Naive thymus-derived CD8-positive, alpha-beta T cell (primary cell): ENCODE data around the gene LMAN2L. TPM values are rescaled to one million over a fixed set of nuclear protein-coding genes. Genes with fewer than 3 reads are reported as not detected.

ENCODE experiments used
- ATAC-seq, 2 donors: fragments of 150-1000 bp; cut with Tn5 transposase in 1 of 2; sonication (Bioruptor Pico), chemical (Tn5 transposase) in 1 of 2; 1 replicate in 1 of 2; 2 replicates in 1 of 2; pipeline ENCODE4 v1.10.0; 2021; ENCODE audit warnings: mild to moderate bottlenecking in 2 of 2, moderate library complexity in 2 of 2
- POLR2A ChIA-PET: fragments of 350-600 bp; sonication (Branson Sonifier 250); formaldehyde crosslinking; loops from one replicate; lab custom pipeline; 2021; ENCODE audit warnings: antibody characterized with exemption; lab: Charles Lee
- DNase-seq, 10 donors: peaks; one replicate each; pipeline versions ENCODE4 v3.0.0 to v3.0.0-alpha.2; 2020 to 2022
- H3K27ac Mint-ChIP-seq, 10 donors: one replicate each; pipeline ENCODE4 v1.8.0; 2020 to 2022; ENCODE audit warnings: mild to moderate bottlenecking in 10 of 10, mixed read lengths in 10 of 10, moderate library complexity in 4 of 10, inconsistent platforms in 1 of 10
- H3K27me3 Mint-ChIP-seq, 5 donors: one replicate each; pipeline ENCODE4 v1.8.0; 2021 to 2022; ENCODE audit warnings: mixed read lengths in 5 of 5
- H3K36me3 Mint-ChIP-seq, 3 donors: one replicate each; pipeline ENCODE4 v1.8.0; 2020 to 2022; ENCODE audit warnings: mixed read lengths in 3 of 3, mild to moderate bottlenecking in 2 of 3, inconsistent platforms in 1 of 3
- H3K4me1 Mint-ChIP-seq, 4 donors: one replicate each; pipeline ENCODE4 v1.8.0; 2021 to 2022; ENCODE audit warnings: mixed read lengths in 4 of 4
- H3K4me3 Mint-ChIP-seq, 10 donors: one replicate each; pipeline ENCODE4 v1.8.0; 2020 to 2022; ENCODE audit warnings: mild to moderate bottlenecking in 10 of 10, mixed read lengths in 10 of 10, moderate library complexity in 6 of 10, inconsistent platforms in 1 of 10
- H3K9me3 Mint-ChIP-seq, 9 donors: one replicate each; pipeline ENCODE4 v1.8.0; 2020 to 2022; ENCODE audit warnings: mixed read lengths in 9 of 9, mild to moderate bottlenecking in 3 of 9, inconsistent platforms in 1 of 9, moderate library complexity in 1 of 9
- polyA plus RNA-seq, 3 donors: library from polyadenylated mRNA; unstranded; fragments of 300-500 nt; fragmentation: Illumina TruSeq; gene quantifications; one replicate each; pipeline ENCODE4 v1.2.3, GENCODE V29; 2021
- total RNA-seq, 8 experiments: library from RNA in 2 of 8; stranded (reverse) in 2 of 8; gene quantifications; one replicate each; pipeline ENCODE4 v1.2.3 and lab custom pipeline; 2021 to 2026

The LMAN2L gene
- total and polyA plus RNA-seq, 5 experiments from 2014 or later, result 7.4 to 21.3 (median 20.9) TPM

DNA sequence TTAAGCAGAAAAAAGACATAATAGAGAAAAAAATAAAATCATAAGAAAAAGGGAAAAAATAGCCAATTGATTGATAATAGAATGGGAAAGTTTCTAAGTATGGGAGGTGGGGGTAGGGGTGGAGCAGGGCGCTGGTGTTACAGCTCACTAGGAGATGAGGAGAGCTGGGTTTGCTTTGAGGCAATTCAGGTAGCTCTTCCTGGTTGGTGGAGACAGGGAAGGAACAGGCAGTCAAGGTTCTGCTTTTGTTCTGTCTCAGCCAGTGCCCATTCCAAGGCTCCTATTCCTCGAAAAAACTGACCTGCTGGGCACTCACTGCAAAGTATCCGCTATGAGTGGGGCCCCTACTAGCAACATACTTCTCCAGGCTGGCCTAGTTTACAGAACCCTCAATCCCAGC is 19.1 kb upstream of the LMAN2L start:
- no peak for ATAC-seq
- H3K4me3 Mint-ChIP-seq, result peak overlapping the region in 2 of 10 donors; percentile 7 to 76
- H3K27me3 Mint-ChIP-seq, result no peaks in the 10 kb centered on the region
- H3K4me1 Mint-ChIP-seq, result peaks cover 20 to 46% (median 42%) of the 10 kb centered on the region in 4 donors
- no peak for DNase-seq
- POLR2A ChIA-PET, result interaction anchor here (0.9 to 2.7 kb wide), 3 partner anchors 17 to 223 kb away, joined by 4 to 12 read pairs (median 5); partner anchors contain the start of gene CNNM3
- H3K36me3 Mint-ChIP-seq, result no peaks in the 10 kb centered on the region
- peak overlapping the region; percentile 34 to 95 (median 85) for H3K27ac Mint-ChIP-seq
- no peaks in the 10 kb centered on the region for H3K9me3 Mint-ChIP-seq

DNA sequence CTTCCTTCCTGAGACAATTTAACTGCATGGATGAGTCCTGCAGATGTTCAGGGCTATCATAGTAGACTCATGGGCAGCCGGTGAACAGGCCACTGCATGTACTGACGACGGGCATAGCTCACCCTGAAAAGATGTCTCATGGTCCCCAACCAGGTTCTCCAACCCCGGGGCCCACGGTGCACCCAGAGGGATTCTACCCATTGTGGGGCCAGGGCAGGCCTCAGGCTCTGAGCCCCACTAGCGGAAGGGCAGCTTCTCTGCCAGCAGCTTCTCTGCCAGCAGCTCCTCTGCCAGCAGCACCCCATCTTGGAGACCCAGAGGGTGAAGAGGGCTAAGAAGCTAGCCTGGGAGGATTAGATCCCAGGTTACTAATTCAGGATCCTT is 17.6 kb upstream of the LMAN2L start:
- H3K36me3 Mint-ChIP-seq, result no peaks in the 10 kb centered on the region
- no peak overlapping the region for H3K27ac Mint-ChIP-seq
- peaks cover 9 to 32% (median 28%) of the 10 kb centered on the region in 4 donors for H3K4me1 Mint-ChIP-seq
- POLR2A ChIA-PET, result no interaction called here
- ATAC-seq, result no peak
- no peaks in the 10 kb centered on the region for H3K9me3 Mint-ChIP-seq
- no peak for DNase-seq
- H3K27me3 Mint-ChIP-seq, result no peaks in the 10 kb centered on the region
- no peak overlapping the region for H3K4me3 Mint-ChIP-seq

DNA sequence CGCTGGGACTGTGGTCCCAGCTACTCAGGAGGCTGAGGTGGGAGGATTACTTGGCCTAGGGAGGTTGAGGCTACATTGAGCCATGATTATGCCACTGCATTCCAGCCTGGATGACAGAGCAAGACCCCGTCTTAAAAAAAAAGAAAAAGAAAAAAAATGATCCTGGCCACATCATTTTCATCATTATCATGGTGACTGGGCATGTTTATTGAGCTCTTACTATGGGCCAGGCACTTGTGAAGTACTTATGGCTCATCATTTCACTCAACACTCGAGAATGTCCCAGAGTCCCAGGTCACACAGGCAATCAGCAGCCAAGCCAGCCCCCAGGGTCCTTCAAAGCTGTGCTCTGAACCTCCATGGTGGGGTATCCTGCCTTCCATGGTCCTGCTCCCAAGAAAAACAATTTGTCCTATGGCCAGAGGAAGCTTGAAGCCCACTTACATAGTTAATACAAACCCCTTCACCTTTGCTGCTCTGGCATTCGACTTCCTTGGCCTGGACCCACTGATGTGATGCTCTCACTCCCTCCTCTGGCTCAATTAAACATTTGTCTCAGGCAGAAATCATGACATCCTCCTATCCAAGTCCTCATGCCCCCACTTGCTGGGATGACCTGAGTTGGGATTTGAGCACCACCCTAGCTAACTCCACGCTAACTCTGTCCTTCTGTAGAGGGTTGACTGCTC is 17.1 kb upstream of the LMAN2L start:
- DNase-seq, result no peak
- Mint-ChIP-seq H3K27me3 (no peaks in the 10 kb centered on the region), H3K27ac (peak overlapping the region in 1 of 10 donors; percentile 11)

DNA sequence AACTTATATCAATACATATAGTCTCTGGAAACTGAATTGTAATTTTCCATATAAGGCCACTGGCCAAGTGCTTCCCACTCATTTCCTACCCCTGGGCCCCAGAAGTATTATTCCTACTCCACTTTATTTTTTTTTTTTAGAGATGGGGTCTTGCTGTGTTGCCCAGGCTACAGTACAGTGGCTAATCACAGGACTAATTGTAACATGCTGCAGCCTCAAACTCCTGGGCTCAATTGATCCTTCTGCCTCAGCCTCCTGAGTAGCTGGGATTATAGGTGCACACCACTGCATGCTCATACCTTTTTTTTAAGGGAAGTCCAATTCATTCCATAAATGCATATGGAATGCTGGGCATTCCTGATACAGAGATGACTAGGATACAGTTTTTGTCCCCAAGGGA is 14.5 kb upstream of the LMAN2L start:
- H3K9me3 Mint-ChIP-seq, result no peaks in the 10 kb centered on the region
- DNase-seq, result no peak
- H3K4me1 Mint-ChIP-seq, result peaks cover under 1 to 4% (median 1%) of the 10 kb centered on the region in 4 donors
- POLR2A ChIA-PET, result no interaction called here
- no peak overlapping the region for H3K4me3 Mint-ChIP-seq
- no peak overlapping the region for H3K27ac Mint-ChIP-seq
- H3K27me3 Mint-ChIP-seq, result peaks cover 0 to 2% (median 0%) of the 10 kb centered on the region in 5 donors
- ATAC-seq, result no peak
- no peaks in the 10 kb centered on the region for H3K36me3 Mint-ChIP-seq

More for the DNA sequence above, 17.1 kb upstream of the LMAN2L start:
- Mint-ChIP-seq H3K36me3 (no peaks in the 10 kb centered on the region), H3K9me3 (no peaks in the 10 kb centered on the region), H3K4me3 (no peak overlapping the region), H3K4me1 (peaks cover 5 to 26% (median 23%) of the 10 kb centered on the region in 4 donors)
- ATAC-seq, result no peak
- POLR2A ChIA-PET, result no interaction called here

DNA sequence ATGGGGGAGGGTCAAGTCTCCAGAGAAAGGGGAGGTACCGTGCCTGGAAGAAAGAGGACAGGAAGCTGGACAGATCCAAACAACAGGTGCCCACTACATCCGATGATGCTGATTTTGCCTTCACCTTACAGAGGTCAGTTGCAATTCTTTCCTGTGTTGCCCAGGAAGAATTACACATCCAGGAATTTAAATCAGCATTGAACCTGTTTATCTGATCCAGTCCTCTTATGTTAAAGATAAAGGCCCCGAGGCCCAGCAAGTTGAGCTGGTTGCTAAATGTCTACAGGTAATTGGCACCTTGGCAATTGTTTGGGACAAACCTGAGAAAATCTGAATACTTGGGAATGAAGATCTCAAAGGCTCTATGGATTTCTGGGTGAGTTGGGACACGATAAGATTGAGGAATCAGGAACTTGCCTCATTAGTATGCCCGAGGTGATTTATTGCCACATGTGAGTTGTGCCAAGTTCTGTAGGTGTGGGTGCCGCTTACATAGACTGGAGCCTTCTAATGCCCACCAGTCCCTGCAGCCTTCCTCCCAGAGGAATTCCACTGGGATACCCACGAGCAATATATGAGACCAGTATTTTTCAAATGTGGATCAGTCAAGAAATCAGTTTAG is 13.9 kb upstream of the LMAN2L start:
- ATAC-seq (no peak), DNase-seq (no peak)
- H3K9me3 Mint-ChIP-seq, result no peaks in the 10 kb centered on the region
- peaks cover 0 to 2% (median 0%) of the 10 kb centered on the region in 5 donors for H3K27me3 Mint-ChIP-seq
- H3K4me1 Mint-ChIP-seq, result no peaks in the 10 kb centered on the region
- POLR2A ChIA-PET, result no interaction called here
- no peaks in the 10 kb centered on the region for H3K36me3 Mint-ChIP-seq
- no peak overlapping the region for H3K27ac Mint-ChIP-seq
- H3K4me3 Mint-ChIP-seq, result no peak overlapping the region

DNA sequence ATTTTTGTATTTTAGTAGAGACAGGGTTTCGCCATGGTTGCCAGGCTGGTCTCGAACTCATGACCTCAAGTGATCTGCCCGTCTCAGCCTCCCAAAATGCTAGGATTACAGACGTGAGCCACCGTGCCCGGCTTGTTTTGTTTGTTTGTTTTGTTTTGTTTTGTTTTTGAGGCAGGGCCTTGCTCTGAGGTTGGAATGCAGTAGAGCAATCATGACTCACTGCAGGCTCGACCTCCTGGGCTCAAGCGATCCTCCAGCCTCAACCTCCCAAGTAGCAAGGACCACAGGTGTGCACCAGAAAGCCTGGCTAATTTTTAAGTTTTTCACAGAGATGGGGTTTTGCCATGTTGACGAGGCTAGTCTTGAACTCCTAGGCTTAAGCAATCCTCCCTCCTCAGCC is 11.9 kb upstream of the LMAN2L start:
- ATAC-seq, result no peak
- peaks cover 0 to 2% (median 0%) of the 10 kb centered on the region in 5 donors for H3K27me3 Mint-ChIP-seq
- H3K27ac Mint-ChIP-seq, result no peak overlapping the region
- no peaks in the 10 kb centered on the region for H3K36me3 Mint-ChIP-seq
- no peaks in the 10 kb centered on the region for H3K9me3 Mint-ChIP-seq
- POLR2A ChIA-PET, result no interaction called here
- no peak for DNase-seq
- no peaks in the 10 kb centered on the region for H3K4me1 Mint-ChIP-seq
- H3K4me3 Mint-ChIP-seq, result no peak overlapping the region

DNA sequence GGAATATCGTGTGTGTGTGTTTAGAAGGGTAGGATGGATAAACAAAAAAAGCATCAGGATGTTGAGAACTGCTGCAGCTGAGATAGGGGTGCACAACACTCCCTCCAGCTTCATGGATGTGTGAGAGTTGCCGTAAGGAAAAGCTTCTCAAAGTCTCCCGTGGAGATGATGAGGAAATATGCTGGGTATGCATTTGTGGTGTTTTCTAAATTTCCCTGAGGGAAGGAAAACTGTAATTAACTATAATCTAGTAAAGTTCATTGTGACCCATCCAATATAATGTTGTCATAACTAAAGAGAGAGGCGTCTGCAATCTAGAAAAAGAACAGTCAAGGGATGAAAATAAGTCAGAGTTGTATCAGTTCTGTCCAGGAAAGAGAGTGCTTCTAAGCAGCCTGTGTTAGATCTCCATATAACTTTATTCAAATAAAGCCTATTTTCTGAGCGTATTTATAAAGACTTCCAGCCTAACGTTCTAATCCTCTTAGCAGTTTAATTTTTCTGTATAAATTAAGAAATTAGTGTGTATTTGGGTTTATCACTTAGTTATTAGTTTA is 7.3 kb upstream of the LMAN2L start:
- POLR2A ChIA-PET, result no interaction called here
- DNase-seq (no peak), ATAC-seq (no peak)
- H3K27me3 Mint-ChIP-seq, result peaks cover 0 to 5% (median 0%) of the 10 kb centered on the region in 5 donors
- H3K4me3 Mint-ChIP-seq, result no peak overlapping the region
- peak overlapping the region in 1 of 10 donors; percentile 45 for H3K27ac Mint-ChIP-seq
- no peaks in the 10 kb centered on the region for H3K9me3 Mint-ChIP-seq
- peaks cover 0 to 2% (median 0%) of the 10 kb centered on the region in 4 donors for H3K4me1 Mint-ChIP-seq
- H3K36me3 Mint-ChIP-seq, result no peaks in the 10 kb centered on the region

DNA sequence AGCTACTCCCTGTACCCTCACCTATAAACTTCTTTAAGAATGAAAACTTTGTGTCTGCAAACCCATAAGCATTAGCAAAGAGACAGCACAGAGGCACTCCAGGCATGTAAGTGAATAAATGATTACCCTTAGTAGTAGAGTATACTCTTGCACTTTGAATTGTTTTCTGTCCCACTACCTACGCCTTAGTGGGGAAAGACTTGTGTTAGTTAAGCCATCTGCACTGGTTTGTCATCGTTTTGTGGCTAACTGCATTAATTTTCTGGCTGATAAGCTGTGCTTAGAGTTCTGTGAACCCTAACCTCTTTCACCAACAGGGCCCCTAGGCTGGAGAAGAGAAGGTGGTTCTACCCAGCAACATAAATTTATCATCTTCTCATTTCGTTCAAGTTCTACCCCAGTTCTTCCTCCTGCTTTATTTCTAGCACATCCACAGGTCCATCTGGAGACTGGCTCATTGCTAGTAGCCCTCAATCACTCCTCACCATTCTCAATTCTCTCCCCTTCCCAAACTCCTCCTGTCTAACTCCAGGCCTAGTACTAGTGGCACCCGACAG is 710 bp downstream of the LMAN2L start:
- POLR2A ChIA-PET, result interaction anchor here (0.7 to 1.9 kb wide), 3 partner anchors 24 to 78 kb away, joined by 3 to 4 read pairs (median 3); partner anchors contain the start of gene CNNM3
- Mint-ChIP-seq H3K9me3 (no peaks in the 10 kb centered on the region), H3K27ac (peak overlapping the region; percentile 90 to 98 (median 95)), H3K27me3 (no peaks in the 10 kb centered on the region), H3K4me3 (peak overlapping the region; percentile 93 to 99 (median 97)), H3K36me3 (peaks cover 0 to 27% (median 10%) of the 10 kb centered on the region in 3 donors), H3K4me1 (peaks cover 21 to 43% (median 34%) of the 10 kb centered on the region in 4 donors)
- DNase-seq (no peak), ATAC-seq (no peak)

DNA sequence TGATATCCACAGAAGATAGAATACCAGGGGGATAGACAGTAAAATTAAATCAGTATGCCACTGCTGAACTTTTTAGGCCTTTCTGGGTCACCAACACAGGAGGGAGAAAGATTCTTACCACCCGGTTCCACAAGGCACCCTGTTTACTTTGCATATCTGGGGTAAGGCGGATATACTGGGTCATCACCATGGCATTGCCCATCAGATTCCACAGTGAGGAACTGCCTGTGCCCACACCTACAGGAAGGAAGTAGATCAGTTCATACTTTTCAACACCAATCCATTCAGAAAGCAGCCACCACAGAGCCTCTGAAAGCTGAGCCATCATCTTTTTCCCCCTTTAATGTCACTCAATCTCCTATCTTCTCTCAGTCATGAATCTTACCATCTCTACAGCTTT is 2.0 kb downstream of the LMAN2L start:
- peaks cover 21 to 42% (median 34%) of the 10 kb centered on the region in 4 donors for H3K4me1 Mint-ChIP-seq
- peak overlapping the region in 7 of 10 donors; percentile 1 to 80 (median 46) for H3K4me3 Mint-ChIP-seq
- no peaks in the 10 kb centered on the region for H3K27me3 Mint-ChIP-seq
- ATAC-seq (no peak), DNase-seq (no peak)
- no peaks in the 10 kb centered on the region for H3K9me3 Mint-ChIP-seq
- POLR2A ChIA-PET, result no interaction called here
- H3K27ac Mint-ChIP-seq, result peak overlapping the region in 4 of 10 donors; percentile 13 to 82 (median 62)
- peaks cover 0 to 40% (median 23%) of the 10 kb centered on the region in 3 donors for H3K36me3 Mint-ChIP-seq

DNA sequence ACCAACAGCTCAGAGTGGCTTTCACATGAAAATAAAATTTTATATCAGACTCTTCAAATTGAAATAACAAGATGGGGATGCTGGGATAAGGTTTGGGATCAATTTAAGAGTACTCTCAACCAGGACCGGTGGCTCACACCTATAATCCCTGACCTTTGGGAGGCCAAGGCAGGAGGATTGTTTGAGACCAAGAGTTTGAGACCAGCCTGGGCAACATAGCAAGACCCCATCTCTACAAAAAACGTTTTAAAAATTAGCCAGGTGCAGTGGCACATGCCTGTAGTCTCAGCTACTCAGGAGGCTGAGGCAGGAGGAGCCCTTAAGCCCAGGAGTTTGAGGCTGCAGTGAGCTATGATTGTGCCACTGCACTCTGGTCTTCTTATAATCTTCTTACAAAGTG is 2.6 kb downstream of the LMAN2L start:
- H3K27ac Mint-ChIP-seq, result peak overlapping the region in 1 of 10 donors; percentile 52
- POLR2A ChIA-PET, result no interaction called here
- peaks cover 0 to 44% (median 24%) of the 10 kb centered on the region in 3 donors for H3K36me3 Mint-ChIP-seq

DNA sequence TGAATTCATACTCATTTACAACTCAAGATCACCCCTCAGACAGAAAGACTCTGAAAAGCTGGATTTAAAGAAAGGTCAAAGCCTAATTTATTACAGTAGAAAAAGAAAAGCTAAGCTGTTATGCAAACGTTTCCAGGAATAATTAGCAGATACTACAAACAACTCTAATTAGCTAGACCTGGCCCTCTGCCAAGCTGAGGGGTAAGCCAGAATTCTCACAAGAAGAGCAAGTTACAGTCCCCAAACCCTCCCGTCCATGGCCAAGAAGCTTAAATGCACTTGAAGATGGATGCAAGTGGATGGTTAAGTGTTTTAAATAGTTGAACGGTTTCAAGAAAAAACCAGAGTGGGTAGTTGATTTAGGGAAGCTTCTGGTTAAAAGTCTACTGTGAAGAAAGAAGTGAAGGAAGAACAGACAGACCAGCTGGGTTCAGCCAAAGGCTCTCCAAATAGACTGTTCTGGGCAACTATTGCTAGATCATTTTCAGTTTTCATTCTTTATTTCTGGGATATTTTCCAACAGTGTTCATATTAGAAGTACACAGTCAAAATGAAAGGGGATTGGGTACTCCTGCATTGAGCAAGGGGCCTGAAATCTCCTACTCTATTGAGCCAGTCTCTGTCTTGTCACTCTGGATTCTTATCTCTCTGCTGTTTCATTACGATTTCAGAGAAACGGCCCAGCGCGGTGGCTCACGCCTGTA is 4.8 kb downstream of the LMAN2L start:
- Mint-ChIP-seq H3K4me3 (no peak overlapping the region), H3K36me3 (peaks cover 0 to 61% (median 24%) of the 10 kb centered on the region in 3 donors), H3K27me3 (no peaks in the 10 kb centered on the region), H3K27ac (peak overlapping the region in 1 of 10 donors; percentile 0), H3K4me1 (peaks cover 21 to 33% (median 27%) of the 10 kb centered on the region in 4 donors), H3K9me3 (no peaks in the 10 kb centered on the region)
- ATAC-seq (no peak), DNase-seq (no peak)
- POLR2A ChIA-PET, result interaction anchor here (0.6 kb wide), 1 partner anchor 18 kb away, joined by 4 read pairs; no protein-coding TSS in a partner anchor

More for the DNA sequence above, 2.6 kb downstream of the LMAN2L start:
- Mint-ChIP-seq H3K4me1 (peaks cover 21 to 42% (median 34%) of the 10 kb centered on the region in 4 donors), H3K27me3 (no peaks in the 10 kb centered on the region), H3K4me3 (peak overlapping the region in 2 of 10 donors; percentile 46 to 57), H3K9me3 (no peaks in the 10 kb centered on the region)
- ATAC-seq (no peak), DNase-seq (no peak)

DNA sequence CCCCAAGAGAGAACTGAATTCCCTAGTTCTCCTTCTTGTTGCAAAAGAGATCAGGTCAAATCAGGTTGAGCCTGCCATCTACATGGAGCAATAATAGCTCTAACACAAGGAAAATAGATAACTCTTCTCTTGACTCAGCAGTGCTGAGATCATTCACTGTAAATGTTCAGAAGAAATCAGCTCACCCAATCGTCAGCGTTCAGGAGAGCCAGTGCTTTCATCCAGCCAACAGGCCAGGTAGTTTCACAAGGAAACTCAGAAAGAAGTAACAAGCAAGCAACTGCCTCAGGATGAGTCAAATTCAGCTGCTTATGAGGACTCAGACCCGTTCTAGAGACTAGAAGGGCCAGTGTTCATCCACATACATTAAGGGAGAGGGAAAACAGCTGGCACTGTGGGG is 5.9 kb downstream of the LMAN2L start:
- Mint-ChIP-seq H3K27ac (peak overlapping the region in 1 of 10 donors; percentile 52), H3K9me3 (no peaks in the 10 kb centered on the region), H3K4me3 (no peak overlapping the region), H3K4me1 (peaks cover 12 to 23% (median 16%) of the 10 kb centered on the region in 4 donors), H3K27me3 (no peaks in the 10 kb centered on the region), H3K36me3 (peaks cover 0 to 70% (median 21%) of the 10 kb centered on the region in 3 donors)
- no peak for ATAC-seq
- DNase-seq, result no peak
- POLR2A ChIA-PET, result no interaction called here
